K562 (cell line): ENCODE measurements around the gene HOXC5. TPM values are rescaled to one million over a fixed set of nuclear protein-coding genes. Genes with fewer than 3 reads are reported as not detected.

Source experiments
- ATAC-seq: fragments of 200-7000 bp; cut with Tn5 transposase; 3 replicates; pipeline ENCODE4 v1.9.1; 2020; ENCODE audit warnings: moderate library complexity
- BruUV-seq: library from RNA; stranded (reverse); fragments of 400-500 nt; replicated peaks from 2 replicates; lab custom pipeline; 2021; lab: Mats Ljungman, UMichigan
- CTCF ChIA-PET: fragments of 300-600 bp; formaldehyde crosslinking; extraction: SDS; loops from one replicate; lab custom pipeline; 2021; ENCODE audit warnings: low intra/inter-chr PET ratio; lab: Yijun Ruan, JAX
- POLR2A ChIA-PET: fragments of 300-600, 350-650 bp; sonication (Branson Sonifier 250); formaldehyde crosslinking; extraction: SDS; loops from one replicate; lab custom pipeline; 2021; ENCODE audit warnings: antibody characterized with exemption, inconsistent platforms; lab: Yijun Ruan, JAX
- DNase-seq, 4 experiments: peaks; one replicate each; pipeline versions ENCODE4 v3.0.0 to v3.0.0-alpha.2; 2011 to 2018; ENCODE audit warnings: low spot score in 3 of 4, mixed read lengths in 3 of 4; ENCODE audit errors: extremely low read depth in 1 of 4
- FAIRE-seq: peaks from 2 replicates; lab custom pipeline; 2011; peaks lifted over from hg19 to GRCh38; lab: Jason Lieb, UNC
- H2AFZ ChIP-seq: 2 replicates; pipeline ENCODE4 v1.6.0; 2011; ENCODE audit warnings: low read depth, low read length, control low read depth, inconsistent platforms
- H3K27ac ChIP-seq: fragments of 200-600 bp; 3 replicates; pipeline ENCODE4 v1.8.0; 2011; ENCODE audit warnings: low read depth, mild to moderate bottlenecking, control low read depth, inconsistent platforms, low read length, moderate library complexity, mixed read lengths; ENCODE audit errors: extremely low read depth
- H3K27me3 ChIP-seq, 2 experiments: fragments of 300-600 bp in 1 of 2; 2 replicates in 1 of 2; 3 replicates in 1 of 2; pipeline versions ENCODE4 v1.6.0 to v1.8.0; 2011; ENCODE audit warnings: inconsistent platforms in 2 of 2, low read length in 2 of 2, mild to moderate bottlenecking in 1 of 2, mixed read lengths in 1 of 2, moderate library complexity in 1 of 2; ENCODE audit not compliant: control insufficient read depth in 2 of 2, insufficient read depth in 2 of 2
- H3K36me3 ChIP-seq: fragments of 300-600 bp; 3 replicates; pipeline ENCODE4 v1.8.0; 2011; ENCODE audit warnings: mild to moderate bottlenecking, low read length, inconsistent platforms; ENCODE audit not compliant: control insufficient read depth, insufficient read depth
- H3K4me1 ChIP-seq, 2 experiments: fragments of 200-600 bp in 1 of 2; replicated peaks in 1 of 2; 2 replicates in 1 of 2; 3 replicates in 1 of 2; pipeline versions ENCODE4 v1.5.1 to v1.8.0; 2011; ENCODE audit warnings: inconsistent platforms in 2 of 2, low read length in 2 of 2, mild to moderate bottlenecking in 1 of 2, mixed read lengths in 1 of 2, moderate library complexity in 1 of 2; ENCODE audit not compliant: control insufficient read depth in 2 of 2, insufficient read depth in 2 of 2
- H3K4me2 ChIP-seq: 2 replicates; pipeline ENCODE4 v1.6.1; 2011; ENCODE audit warnings: low read length, control low read depth, inconsistent platforms, mixed read lengths; ENCODE audit not compliant: insufficient read depth
- H3K4me3 ChIP-seq: fragments of 200-600 bp; sonication (generic), shearing (Covaris generic); 2 replicates; pipeline ENCODE4 v1.5.1; 2016; ENCODE audit warnings: control low read depth, inconsistent platforms
- H3K79me2 ChIP-seq: fragments of 200-600 bp; 3 replicates; pipeline ENCODE4 v1.8.0; 2011; ENCODE audit warnings: low read length, inconsistent platforms; ENCODE audit not compliant: control insufficient read depth, insufficient read depth
- H3K9ac ChIP-seq, 2 experiments: 2 replicates each; pipeline versions ENCODE4 v1.6.0 to v1.6.1; 2011; ENCODE audit warnings: low read depth in 2 of 2, low read length in 2 of 2, control low read depth in 1 of 2, inconsistent platforms in 1 of 2, mild to moderate bottlenecking in 1 of 2, mixed read lengths in 1 of 2; ENCODE audit not compliant: insufficient read depth in 1 of 2
- H3K9me1 ChIP-seq: one replicate; pipeline ENCODE4 v1.6.0; 2011; ENCODE audit warnings: inconsistent platforms, mild to moderate bottlenecking, low read length, moderate library complexity; ENCODE audit not compliant: control insufficient read depth, insufficient read depth
- H3K9me3 ChIP-seq: replicated peaks from 2 replicates; pipeline ENCODE4 v1.5.1; 2011; ENCODE audit warnings: low read depth, low read length, inconsistent platforms; ENCODE audit not compliant: control insufficient read depth, insufficient read depth
- H4K20me1 ChIP-seq: replicated peaks from 2 replicates; pipeline ENCODE4 v1.6.1; 2011; ENCODE audit warnings: low read length, inconsistent platforms, mixed read lengths; ENCODE audit not compliant: control insufficient read depth, insufficient read depth
- CHD2 ChIP-seq: IDR thresholded peaks from 2 replicates; pipeline ENCODE4 v1.6.1; 2011; ENCODE audit warnings: low read depth, low read length
- ETV6 ChIP-seq, 3 experiments: fragments of 150-350 bp in 1 of 3; sonication (generic) in 1 of 3; formaldehyde crosslinking in 1 of 3; IDR thresholded peaks; 2 replicates each; pipeline versions ENCODE4 v1.6.1 to v1.8.0; 2014 to 2022; ENCODE audit warnings: borderline replicate concordance in 2 of 3, low read depth in 2 of 3, antibody characterized with exemption in 1 of 3, low read length in 1 of 3, mild to moderate bottlenecking in 1 of 3, missing genetic modification reagents in 1 of 3
- NRF1 ChIP-seq, 2 experiments: fragments of 450-650 bp; IDR thresholded peaks in 1 of 2; conservative IDR thresholded peaks in 1 of 2; 2 replicates each; pipeline ENCODE4 v1.6.1; 2014; ENCODE audit warnings: mild to moderate bottlenecking in 2 of 2
- PHF8 ChIP-seq: fragments of 200-600 bp; sonication (generic); IDR thresholded peaks from 2 replicates; pipeline ENCODE4 v1.6.1; 2012; ENCODE audit warnings: mixed run types, mild to moderate bottlenecking, inconsistent platforms, low read length, moderate library complexity, borderline replicate concordance
- YBX1 ChIP-seq: fragments of 450-650 bp; IDR thresholded peaks from 2 replicates; pipeline ENCODE4 v1.7.1; 2016; ENCODE audit warnings: mild to moderate bottlenecking
- WGBS: fragments of 100-300 bp; shearing (Covaris generic); methylation state at CpG from one replicate; pipeline ENCODE4 v1.1.6; 2016; ENCODE audit warnings: low coverage, mixed read lengths; ENCODE audit not compliant: insufficient coverage; ENCODE audit errors: missing lambda C conversion rate; 5-methylcytosine and 5-hydroxymethylcytosine counted together
- in situ Hi-C: fragments of 300-500 bp; cut with MboI; formaldehyde crosslinking; loops from 4 replicates; pipeline ENCODE4 v1.15.0; 2018; ENCODE audit warnings: inconsistent platforms, mixed read lengths
- intact Hi-C: fragments of 100-400 bp; cut with micrococcal nuclease; formaldehyde crosslinking; loops from 2 replicates; pipeline ENCODE4 v1.14.2; 2022
- polyA plus RNA-seq, 8 experiments: library from polyadenylated mRNA; depleted of rRNA in 4 of 8; stranded (reverse) in 5 of 8; unstranded in 3 of 8; fragments of >200 nt; fragmentation: Nextera tagmentation in 2 of 8; fragmentation: Illumina TruSeq in 1 of 8; extraction: Ambion mirVana in 2 of 8; extraction: Trizol in 1 of 8; gene quantifications; 2 replicates each; pipeline versions ENCODE4 v1.2.1 to v1.2.3, GENCODE V29; 2011 to 2014; ENCODE audit warnings: inconsistent platforms in 1 of 8, missing spikeins in 1 of 8
- total RNA-seq, 7 experiments: library from RNA; depleted of rRNA in 6 of 7; stranded (reverse); fragments of >200 nt in 6 of 7; fragmentation: Illumina TruSeq in 2 of 7; extraction: Trizol in 2 of 7; gene quantifications; 2 replicates each; pipeline versions ENCODE4 v1.2.1 to v1.2.3, GENCODE V29; 2011 to 2021; ENCODE audit warnings: low replicate concordance in 1 of 7
- TF ChIP-seq, protein P1 (sequence below): fragments of 250-450 bp; sonication (Bioruptor Pico); IDR thresholded peaks from 2 replicates; pipeline ENCODE4 v1.8.0; 2022; ENCODE audit warnings: inconsistent platforms

Gene HOXC5
- total and polyA plus RNA-seq, 9 of the 15 experiments (the other 6 are each of a cell fraction or from before 2014, with no cell fraction given), result 0.10 to 0.44 (median 0.18) TPM; not detected in 4

DNA sequence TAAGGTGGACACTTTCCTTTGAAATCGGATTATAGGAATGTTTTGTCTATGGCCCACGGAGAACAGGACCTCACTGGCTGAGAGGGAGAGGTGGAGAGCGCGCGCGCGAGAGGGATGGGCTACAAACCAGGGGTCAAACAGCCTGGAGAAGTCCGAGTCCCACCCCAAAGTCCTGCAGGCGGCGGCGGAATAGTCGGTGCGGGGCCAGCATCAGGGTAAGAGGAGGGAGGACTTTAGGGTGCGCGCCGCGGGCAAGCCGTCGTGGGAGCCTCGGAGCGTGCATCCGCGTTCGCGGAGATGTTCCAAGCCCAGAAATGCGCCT lies 27.4 kb upstream of the HOXC5 start:
- no peak overlapping the region for H3K4me3 ChIP-seq
- peaks cover 8% of the 10 kb centered on the region for H3K79me2 ChIP-seq
- no peak for ATAC-seq

More for the DNA sequence above, 27.4 kb upstream of the HOXC5 start:
- intact Hi-C loops, result loop anchor here (2.0 kb wide), 1 partner anchor 21 kb away; the partner anchor contains the start of gene HOXC10
- Histone ChIP-seq H2AFZ (no peak overlapping the region), H3K4me2 (no peak overlapping the region), H3K27me3 (no peaks in the 10 kb centered on the region), H3K4me1 (peaks cover 24 to 47% of the 10 kb centered on the region in 2 experiments)
- TF ChIP-seq YBX1, result no peak
- TF ChIP-seq NRF1 (conservative IDR thresholded peaks at IDR 0.05 in 1 of 2, IDR thresholded peaks at IDR 0.05 in 1 of 2), result peak; percentile 11 to 14; a peak in 1 of 4 replicates
- no peak for TF ChIP-seq ETV6 (IDR thresholded peaks at IDR 0.05; ENCODE audit: borderline replicate concordance in 1 of 2, low read depth in 2 of 2, low read length in 1 of 2)
- TF ChIP-seq ETV6 (CRISPR knock-in tag; IDR thresholded peaks at IDR 0.05; ENCODE audit: borderline replicate concordance), result no peak
- TF ChIP-seq PHF8, result no peak
- TF ChIP-seq CHD2, result no peak
- TF ChIP-seq, protein P1, sequence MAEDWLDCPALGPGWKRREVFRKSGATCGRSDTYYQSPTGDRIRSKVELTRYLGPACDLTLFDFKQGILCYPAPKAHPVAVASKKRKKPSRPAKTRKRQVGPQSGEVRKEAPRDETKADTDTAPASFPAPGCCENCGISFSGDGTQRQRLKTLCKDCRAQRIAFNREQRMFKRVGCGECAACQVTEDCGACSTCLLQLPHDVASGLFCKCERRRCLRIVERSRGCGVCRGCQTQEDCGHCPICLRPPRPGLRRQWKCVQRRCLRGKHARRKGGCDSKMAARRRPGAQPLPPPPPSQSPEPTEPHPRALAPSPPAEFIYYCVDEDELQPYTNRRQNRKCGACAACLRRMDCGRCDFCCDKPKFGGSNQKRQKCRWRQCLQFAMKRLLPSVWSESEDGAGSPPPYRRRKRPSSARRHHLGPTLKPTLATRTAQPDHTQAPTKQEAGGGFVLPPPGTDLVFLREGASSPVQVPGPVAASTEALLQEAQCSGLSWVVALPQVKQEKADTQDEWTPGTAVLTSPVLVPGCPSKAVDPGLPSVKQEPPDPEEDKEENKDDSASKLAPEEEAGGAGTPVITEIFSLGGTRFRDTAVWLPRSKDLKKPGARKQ (CRISPR knock-in tag), result peak; percentile 55; the same call in 1 of the 2 replicates
- TF ChIP-seq, all 486 proteins: peak for 2
- no peak overlapping the region for H3K9ac ChIP-seq
- no peaks in the 10 kb centered on the region for H3K9me3 ChIP-seq
- H3K9me1 ChIP-seq, result no peaks in the 10 kb centered on the region
- ChIA-PET POLR2A (interaction anchor here (0.7 to 1.9 kb wide), 5 partner anchors 18 to 421 kb away, joined by 3 to 8 read pairs (median 4); no protein-coding TSS in a partner anchor), CTCF (interaction anchor here (0.6 to 3.0 kb wide), 14 partner anchors 12 to 211 kb away, joined by 3 to 42 read pairs (median 7); partner anchors contain the start of genes HOXC10 and HOXC5)
- H3K36me3 ChIP-seq, result no peaks in the 10 kb centered on the region
- WGBS, result 56% methylated on average over 26 of the region's 26 CpGs
- no peaks in the 10 kb centered on the region; the same call in 1 of the 2 replicates for H4K20me1 ChIP-seq
- BruUV-seq, result no TSS peak
- H3K27ac ChIP-seq, result no peak overlapping the region
- in situ Hi-C loops, result no loop called here
- DNase-seq, result no peak
- no peak for FAIRE-seq
